ENCODE data around the gene COBL.
A peak's percentile ranks its signal among the peaks of the same experiment; 100 is the strongest.

COBL gene

DNA sequence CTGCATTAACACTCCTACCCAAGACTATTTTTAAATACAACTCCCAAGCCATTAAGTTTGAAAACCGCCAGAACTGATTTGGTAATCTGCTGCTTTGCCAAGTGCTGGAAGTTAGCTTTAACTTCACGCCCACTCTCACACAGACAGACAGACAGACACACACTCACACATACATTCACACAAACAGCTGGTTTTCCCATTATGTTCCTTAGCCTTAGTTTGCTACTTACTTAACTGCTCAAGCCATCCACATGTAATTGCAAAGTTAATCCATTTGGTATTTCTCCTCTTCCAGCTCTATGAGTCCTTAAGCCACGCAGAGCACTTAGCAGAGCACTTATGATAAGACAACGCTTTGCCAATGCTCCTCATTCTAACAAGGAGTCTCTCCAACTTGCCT is 8.3 kb downstream of the COBL start:
- Histone ChIP-seq H3K27ac (no peak overlapping the region), H3K4me3 (no peak overlapping the region)

DNA sequence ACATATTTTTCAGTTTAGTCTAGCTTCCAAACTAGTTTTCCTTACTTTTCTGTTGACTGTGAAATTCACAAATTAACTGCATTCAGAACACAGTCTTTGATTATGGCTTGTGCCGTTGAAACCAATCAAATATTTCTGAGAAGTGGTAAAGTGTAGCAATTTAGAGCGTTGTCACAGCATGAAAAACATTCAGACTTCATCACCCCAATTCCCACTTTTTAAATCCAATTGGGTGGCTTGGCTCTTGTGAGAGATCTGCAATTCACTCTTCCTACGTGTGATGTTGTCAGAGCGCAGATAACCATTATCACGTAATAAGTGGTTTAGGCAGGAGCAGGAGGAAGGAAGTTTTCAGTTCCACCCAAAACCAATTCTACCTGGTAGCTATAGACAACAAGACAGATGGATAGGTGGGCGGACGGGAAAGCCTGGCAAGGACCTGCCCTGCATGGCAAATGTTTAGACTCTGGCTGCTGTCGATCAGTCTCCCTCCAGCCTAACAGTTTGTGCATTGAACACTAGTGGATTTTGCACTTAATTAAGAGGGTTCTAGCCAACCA is 8.9 kb downstream of the COBL start:
- H3K27ac ChIP-seq = no peak overlapping the region
- H3K4me3 ChIP-seq = no peak overlapping the region

DNA sequence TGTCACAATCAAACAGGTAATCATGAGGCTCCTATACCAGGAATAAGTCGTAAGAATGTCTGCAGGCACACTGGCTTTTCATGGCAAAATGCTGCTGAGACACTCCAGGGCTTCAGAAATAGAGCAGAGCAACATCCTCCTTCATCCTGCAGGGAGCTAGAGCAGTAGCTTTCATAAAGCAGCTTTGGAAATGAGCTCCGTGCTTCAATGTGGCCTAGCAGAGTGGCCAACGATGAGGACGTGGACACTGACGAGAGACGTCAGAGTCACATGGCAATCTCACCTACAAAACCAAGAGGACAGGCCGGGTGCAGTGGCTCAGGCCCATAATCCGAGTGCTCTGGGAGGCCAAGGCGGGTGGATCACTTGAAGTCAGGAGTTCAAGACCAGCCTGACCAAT is 9.8 kb downstream of the COBL start:
- no peak overlapping the region for H3K4me3 ChIP-seq
- no peak overlapping the region for H3K27ac ChIP-seq

DNA sequence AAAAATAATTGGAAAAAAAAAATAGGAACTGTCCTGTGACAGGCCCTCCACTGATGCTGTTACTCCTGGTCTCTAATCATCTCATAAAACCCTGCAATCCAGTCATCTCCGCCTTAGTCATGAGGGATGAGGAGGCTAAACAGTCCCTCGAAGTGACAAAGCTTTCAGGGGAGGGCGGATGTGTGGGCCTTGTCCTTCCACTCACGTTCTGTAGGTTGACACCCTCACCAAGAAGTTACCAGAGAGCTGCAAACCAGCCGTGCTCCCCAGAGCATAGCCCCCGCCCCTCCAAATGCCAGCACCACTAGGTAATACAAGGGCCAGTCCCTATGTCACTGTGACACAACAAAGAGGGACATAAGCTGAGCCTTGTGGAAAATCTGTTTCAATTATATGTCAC is 11.9 kb downstream of the COBL start:
- Histone ChIP-seq H3K4me3 (no peak overlapping the region), H3K27ac (no peak overlapping the region)

DNA sequence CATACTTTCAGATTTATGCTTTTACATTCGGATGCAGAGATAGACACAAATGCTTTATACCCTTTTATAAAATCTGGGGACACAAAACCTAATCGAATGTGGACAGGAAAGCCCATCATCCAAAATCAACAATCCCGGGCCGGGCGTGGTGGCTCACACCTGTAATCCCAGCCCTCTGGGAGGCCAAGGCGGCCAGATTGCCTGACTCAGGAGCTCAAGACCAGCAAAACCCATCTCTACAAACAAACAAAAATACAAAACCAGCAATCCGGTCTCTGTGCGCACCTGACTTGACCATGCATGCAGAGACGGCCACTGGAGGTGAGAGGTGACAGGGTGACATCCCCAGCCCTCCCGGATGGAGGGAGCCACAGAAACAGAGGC is 13.5 kb downstream of the COBL start:
- H3K27ac ChIP-seq = no peak overlapping the region
- H3K4me3 ChIP-seq = no peak overlapping the region

DNA sequence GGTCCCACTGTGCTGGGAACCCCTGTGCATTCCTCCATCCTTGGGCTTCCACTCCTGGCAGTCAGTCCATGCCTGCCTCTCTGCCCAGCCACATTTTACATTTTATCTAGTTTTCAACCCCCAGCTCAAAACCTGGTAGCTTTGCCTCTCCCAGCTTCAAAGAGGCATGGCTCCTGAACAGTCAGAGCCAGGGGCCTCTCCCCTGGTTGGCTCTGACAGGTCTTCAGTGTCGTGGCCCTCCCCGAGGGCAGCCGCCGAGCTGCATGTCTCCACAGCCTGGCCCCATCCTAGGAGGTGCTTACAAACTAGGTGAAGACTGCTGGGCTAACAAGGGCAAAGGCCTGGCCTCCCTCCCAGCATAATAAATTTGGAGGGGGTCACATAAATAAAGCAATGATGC is 14.8 kb downstream of the COBL start:
- no peak overlapping the region for H3K4me3 ChIP-seq
- no peak overlapping the region for H3K27ac ChIP-seq

DNA sequence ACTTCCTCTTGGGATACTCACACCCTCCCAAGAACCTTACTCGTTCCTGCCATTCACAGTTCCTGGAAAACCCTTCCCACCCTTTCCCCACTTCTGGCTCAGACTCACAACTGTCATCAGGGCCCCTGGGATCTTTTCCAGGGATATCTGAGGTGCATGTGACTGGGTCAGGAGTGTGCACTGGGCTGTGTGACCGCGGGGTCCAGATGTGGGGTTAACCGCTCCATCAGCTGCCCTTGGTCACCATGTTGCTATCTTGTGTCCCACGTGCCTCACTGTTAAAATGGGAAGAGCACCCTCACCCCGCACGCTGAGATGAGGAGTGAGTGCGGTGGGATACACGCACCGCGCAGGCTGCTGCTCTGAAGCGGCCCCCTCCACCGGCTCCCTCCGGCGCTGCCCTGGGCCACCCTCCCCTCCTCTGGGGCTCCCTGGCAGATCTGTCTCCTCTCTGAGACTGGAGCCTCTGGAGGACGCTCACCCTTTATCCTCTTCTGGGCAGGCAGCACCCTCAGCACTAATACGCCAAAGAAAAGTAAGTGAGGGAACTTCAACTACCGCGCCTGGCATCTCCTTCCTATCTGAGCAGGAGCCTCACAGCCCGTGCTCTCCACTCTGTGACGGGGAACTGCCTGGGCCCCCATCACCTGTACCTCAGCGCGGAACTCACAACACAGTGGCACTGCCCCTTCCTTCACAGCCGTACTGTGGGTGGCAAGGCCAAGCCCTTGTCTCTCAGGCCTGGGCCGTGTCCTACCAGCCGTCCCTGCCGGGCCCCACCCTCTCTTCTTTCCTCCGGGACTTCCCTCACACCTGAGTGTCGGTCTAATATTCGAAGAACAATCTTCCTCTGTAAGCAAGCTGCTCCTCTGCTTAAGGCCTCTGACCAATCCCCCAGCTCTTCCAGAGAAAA is 15.6 kb downstream of the COBL start:
- Histone ChIP-seq H3K27ac (no peak overlapping the region), H3K4me3 (no peak overlapping the region)

DNA sequence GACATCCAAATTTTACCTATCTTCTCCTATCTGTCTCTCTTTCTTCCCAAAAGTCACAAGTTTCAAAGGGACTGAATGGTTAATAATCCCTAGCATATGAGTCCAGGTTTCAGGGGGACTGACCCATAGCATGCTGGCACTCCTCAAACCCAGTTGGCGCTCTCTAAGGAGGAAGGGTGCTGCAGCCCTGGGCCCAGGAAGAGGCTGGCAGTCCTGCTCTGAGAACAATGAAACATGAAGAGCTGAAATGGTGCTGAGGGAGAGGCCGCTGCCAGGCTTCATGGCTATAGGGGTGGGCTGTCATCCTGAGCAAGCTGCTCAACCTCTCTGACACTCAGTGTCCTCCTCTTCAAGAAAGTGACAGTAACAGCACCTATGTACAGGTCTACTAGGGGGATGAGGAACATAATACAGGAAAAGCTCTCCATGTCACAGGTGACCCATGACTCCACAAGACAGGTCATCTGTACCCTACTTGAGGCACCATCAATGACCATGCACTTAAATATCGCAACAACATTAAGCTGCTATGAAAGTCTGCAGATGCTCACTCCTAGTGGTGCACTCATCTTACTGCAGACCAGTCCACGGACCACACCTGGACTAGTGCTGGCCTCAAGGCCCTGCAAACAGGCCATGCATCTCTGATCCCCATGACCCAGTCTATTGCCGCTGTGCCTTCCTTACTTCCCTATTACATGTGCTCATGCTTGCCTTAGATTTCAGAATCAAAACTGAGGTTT is 17.0 kb downstream of the COBL start:
- no peak overlapping the region for H3K4me3 ChIP-seq
- H3K27ac ChIP-seq = no peak overlapping the region

DNA sequence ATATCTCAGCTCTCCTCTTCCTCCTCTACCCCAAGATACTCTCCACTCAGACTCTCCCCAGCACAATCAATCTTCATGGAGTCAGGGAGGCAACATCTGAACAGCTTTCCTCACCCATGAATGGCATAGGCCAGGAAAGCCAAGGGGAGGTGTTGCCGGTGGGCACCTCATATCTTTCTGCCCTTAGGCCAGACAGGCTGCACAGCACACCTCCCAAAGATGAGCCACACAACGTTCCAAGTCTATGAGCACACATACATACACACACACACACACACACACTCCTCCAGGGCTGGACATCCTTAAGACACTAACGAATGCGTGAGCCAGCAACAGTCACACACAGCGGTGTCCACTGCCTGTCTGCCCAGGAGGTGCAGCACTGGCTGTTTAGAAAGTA is 17.7 kb downstream of the COBL start:
- Histone ChIP-seq H3K4me3 (no peak overlapping the region), H3K27ac (no peak overlapping the region)

DNA sequence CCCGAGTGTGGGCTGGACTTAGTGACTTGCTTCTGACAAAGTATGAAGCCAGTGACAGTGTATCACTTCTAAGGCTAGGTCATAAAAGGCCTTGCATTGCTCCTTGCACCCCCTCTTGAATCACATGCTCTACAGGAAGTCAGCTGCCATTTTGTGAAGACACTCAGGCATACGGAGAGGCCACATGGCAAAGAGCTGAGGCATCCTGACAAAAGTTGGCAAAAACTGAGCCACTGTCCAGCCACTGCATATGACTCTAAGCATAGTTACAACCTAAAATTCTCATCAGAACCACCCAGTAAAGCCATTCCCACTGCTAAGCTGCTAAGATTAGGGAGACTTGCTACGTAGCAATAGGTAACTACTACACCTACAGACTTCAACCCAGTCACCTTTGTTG is 18.6 kb downstream of the COBL start:
- H3K4me3 ChIP-seq = no peak overlapping the region
- no peak overlapping the region for H3K27ac ChIP-seq

DNA sequence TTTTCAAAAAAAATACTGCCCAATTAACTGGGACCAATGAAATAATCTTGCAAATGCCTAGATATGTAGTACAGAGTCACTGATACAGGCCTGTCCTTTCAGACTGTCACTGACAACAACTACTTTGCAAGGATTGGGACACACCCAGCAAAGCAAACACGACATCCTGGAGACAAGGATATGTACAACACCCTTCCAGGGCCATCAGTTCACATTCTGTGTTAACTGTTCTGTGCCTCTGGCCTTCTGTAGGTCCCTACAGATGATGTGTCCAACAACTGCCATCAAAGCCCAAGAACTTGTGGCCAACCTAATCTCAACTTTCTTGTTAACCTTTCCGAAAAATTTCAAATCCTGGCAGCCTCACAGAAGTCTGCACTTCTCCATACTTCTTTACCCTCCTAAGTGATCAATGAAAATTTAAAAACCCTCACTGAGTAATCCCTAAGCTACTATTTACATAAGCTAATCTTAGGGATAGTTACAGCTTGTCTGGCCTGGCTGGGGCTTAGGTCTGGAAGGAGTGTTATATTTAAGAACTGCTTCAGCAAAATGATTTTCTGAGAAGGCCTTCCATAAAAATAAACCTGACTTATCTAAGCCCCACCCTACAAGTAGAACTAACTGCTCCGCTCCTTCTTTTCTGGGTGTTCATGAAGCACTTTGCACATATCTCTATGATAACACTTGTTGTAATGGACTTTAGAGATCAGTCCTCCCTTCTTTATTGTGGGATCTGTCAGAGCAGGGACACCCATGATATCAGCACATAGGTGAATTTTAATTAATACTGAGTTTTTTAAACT is 21.0 kb downstream of the COBL start:
- Histone ChIP-seq H3K27ac (no peak overlapping the region), H3K4me3 (no peak overlapping the region)

DNA sequence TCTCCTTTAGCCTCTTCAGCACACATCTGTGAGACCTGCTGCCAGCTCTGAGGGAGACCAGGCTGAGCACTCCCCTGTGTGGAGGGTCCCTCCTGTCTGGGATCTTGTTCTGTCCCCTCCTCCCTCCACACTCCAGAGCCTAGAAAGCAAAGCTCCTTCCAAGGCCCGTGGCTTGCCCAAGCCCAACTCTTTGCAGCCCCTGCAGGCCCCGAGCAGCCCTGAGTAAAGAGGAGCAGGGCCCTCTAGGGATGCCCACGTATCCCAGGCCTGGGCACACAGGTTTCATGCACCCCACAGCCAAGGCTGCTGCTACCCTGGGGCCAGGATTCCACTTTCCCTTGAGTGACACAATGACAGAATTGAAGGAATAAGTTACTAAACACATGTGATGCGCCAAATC is 24.0 kb downstream of the COBL start:
- Histone ChIP-seq H3K4me3 (no peak overlapping the region), H3K27ac (no peak overlapping the region)

DNA sequence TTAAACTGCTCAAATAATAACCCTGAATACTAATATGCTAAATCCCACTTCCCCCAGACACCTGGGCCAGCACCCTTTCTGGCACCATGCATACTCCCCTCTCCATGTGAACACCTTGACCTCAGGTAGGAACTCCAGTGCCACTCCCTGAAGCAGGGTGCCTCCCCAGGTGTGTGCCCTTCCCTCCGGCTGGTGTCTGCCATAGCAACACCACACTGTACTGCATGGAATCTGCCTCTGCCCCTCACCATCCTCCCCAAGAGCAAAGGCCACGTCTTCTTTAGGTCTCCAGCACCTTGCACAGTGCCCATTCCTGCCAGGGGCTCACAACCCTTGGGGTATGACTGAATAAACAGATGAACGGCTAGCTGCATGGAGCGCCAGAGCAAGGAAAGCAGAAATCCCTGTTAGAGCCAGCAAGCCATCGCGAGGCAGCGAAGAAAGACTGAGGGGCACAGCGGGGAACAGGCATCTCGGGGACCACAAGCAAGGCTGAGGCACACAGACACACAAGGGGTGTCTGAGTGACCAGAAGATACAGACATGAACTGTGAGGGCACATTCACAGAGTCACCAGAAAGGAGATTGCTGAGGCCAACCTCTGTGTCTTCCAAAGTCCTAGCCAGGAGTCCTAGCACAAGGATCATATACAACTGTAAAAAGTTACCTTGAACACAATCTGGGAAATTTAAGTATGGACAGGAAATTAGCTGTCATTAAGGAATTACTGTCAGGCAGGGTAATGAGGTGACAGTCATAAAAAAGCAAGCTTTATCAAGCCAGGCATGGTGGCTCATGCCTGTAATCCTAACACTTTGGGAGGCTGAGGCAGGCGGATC is 25.7 kb downstream of the COBL start:
- Histone ChIP-seq H3K4me3 (no peak overlapping the region), H3K27ac (no peak overlapping the region)

DNA sequence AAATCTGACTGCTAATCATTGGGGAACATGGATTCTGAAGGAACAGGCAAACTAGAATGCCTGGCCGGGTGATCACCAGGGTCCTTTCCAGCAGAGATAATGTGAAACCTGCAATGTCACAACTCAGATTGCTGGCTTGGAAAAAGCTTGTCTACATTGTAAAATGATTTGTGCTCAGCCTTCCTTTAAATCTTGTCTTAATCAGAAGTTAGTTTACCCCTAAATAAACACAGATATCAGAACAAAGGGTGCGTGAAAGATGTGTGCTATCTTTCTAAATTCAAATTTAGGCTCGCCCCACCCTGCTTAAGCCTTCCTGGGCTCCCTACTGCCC is 26.3 kb downstream of the COBL start:
- Histone ChIP-seq H3K4me3 (no peak overlapping the region), H3K27ac (no peak overlapping the region)

DNA sequence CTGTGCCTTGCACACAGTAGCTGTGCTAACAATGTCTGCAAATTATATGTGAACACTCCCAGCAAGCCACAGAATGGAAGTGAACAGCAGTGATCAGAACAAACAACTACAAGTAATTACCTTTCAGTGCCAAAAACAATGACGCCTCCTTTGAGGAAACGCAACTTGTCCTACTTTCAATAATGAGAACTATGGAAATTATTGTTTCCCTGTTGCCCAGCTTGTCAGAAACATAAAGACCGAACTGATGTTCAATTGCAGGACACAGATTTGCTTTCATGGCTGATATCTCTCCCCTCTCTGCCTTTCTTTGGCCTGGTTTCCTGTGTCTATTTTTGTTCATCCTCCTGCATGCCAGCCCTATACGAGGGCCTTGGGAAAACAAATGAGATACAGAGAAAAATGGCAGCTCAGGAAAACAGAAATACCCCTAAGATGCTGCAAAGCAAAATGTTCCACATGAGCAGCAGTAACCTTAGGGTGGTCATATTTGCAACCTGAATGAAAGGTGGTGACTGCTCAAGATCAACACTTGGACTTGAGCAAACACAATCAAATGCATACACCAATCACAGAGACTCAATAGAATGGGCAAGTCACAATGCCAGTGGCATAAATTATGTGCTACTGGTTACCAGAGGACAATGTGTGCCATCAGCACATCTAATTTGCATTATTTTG is 26.8 kb downstream of the COBL start:
- Histone ChIP-seq H3K4me3 (no peak overlapping the region), H3K27ac (peak overlapping the region in 3 of 21 experiments; percentile 5 to 21 (median 9))

DNA sequence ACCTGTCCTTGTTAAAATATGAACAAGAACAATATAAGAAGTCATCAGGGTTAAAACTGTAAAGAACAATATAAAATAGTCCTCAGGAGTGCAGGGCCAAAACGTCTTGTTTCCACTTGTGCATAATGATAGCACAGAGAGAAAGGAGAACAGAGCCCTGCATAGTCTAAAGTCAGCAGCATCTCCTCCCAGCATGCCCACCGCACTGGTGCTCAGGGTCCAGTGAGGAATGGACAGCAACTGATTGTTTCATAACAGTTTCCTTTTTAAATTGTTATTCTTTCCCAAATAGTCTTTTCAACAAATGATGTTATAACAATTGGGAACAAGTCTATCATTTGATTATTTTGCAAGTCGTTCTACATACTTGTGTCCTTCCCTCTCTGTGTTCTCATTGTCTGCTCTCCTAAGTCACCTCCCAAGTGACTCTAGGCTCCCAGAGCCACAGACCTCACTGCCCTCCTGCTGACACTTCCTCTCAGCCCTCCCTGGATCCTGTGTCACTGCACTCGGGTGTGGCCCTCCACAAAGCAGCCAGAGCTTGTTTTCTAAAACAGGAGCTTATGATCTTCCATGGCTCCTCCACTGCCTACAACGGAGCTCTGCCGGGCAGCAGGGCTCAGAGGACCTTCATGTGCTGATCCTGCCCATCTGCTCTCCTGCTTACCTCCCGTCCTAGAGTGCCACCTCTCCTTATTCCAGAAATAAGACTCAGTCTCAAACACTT is 27.6 kb downstream of the COBL start:
- Histone ChIP-seq H3K4me3 (no peak overlapping the region), H3K27ac (peak overlapping the region in 3 of 21 experiments; percentile 5 to 21 (median 9))

DNA sequence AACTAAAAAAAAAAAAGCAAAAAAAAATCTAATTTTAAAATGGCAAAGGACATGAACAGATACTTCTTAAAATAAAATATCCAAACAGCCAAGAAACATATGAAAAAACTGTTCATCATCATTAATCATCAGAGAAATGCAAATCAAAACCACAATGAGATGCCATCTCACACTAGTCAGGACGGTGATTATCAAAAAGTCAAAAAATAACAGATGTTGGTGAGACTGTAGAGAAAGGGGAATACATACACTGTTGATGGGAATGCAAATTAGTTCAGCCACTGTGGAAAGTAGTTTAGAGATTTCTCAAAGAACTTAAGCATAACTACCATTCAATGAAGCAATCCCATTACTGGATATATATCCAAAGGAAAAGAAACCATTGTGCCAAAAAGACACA is 30.2 kb downstream of the COBL start:
- Histone ChIP-seq H3K4me3 (no peak overlapping the region), H3K27ac (no peak overlapping the region)

DNA sequence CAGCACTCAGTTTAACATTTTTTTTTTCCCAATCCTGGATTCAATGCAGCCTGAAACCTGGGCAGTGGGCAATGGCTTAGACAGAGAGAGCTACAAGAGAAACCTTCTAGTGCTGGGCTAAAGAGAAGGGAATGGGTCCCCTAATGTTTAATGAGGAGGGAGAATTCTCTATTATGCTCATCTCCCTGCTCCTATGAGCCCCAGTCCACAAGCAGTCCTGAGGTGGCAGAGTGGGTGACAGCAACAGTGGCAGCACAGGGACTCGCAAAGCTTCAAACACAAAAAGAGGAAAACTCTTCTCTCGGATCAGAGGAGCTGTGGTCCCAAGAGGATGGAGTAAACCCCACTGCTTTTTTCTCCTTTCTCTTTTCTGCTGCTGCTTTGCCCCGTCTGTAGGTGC is 36.5 kb downstream of the COBL start:
- Histone ChIP-seq H3K4me3 (no peak overlapping the region), H3K27ac (no peak overlapping the region)

All from skin epidermis (tissue), 12 donors.